Esophagus squamous epithelium (tissue), 5 donors: ENCODE measurements around the gene CDKN2A. TPM values are rescaled to one million over a fixed set of nuclear protein-coding genes. Genes with fewer than 3 reads are reported as not detected.
A peak's percentile ranks its signal among the peaks of the same experiment; 100 is the strongest.

Experiments used
- DNase-seq: peaks from one replicate; lab custom pipeline; 2025; lab: John Stamatoyannopoulos, UW
- H3K27ac ChIP-seq, 4 donors: fragments of 200-600 bp; sonication (generic); one replicate each; pipeline ENCODE4 v1.5.1; 2016 to 2019; ENCODE audit warnings: mild to moderate bottlenecking in 1 of 4
- H3K27me3 ChIP-seq, 4 donors: fragments of 200-600 bp; sonication (generic); 1 replicate in 3 of 4; 2 replicates in 1 of 4; pipeline versions ENCODE4 v1.5.1 to v1.6.0; 2017 to 2021; ENCODE audit warnings: antibody characterized with exemption in 1 of 4
- H3K36me3 ChIP-seq, 3 donors: fragments of 200-600 bp; sonication (generic); one replicate each; pipeline ENCODE4 v1.5.1; 2016 to 2019
- H3K4me1 ChIP-seq, 3 donors: fragments of 200-600 bp; sonication (generic); one replicate each; pipeline ENCODE4 v1.5.1; 2017 to 2019
- H3K4me3 ChIP-seq, 4 donors: fragments of 200-600 bp; sonication (generic); 1 replicate in 3 of 4; 2 replicates in 1 of 4; pipeline ENCODE4 v1.5.1; 2016 to 2019; ENCODE audit warnings: mild to moderate bottlenecking in 2 of 4, moderate library complexity in 1 of 4
- H3K9me3 ChIP-seq, 3 donors: fragments of 200-600 bp; sonication (generic); one replicate each; pipeline ENCODE4 v1.5.1; 2016 to 2019
- POLR2A ChIP-seq, 4 donors: fragments of 450-650 bp; IDR thresholded peaks; one replicate each; pipeline ENCODE4 v1.6.1; 2017; ENCODE audit warnings: antibody characterized with exemption in 4 of 4, mild to moderate bottlenecking in 4 of 4, moderate library complexity in 3 of 4
- WGBS, 2 donors: methylation state at CpG; one replicate each; pipeline ENCODE4 v1.1.5; 2018; 5-methylcytosine and 5-hydroxymethylcytosine counted together
- intact Hi-C: fragments of 100-400 bp; cut with DNase I; formaldehyde crosslinking; loops from one replicate; pipeline ENCODE4 v1.15.0; 2022
- total RNA-seq, 4 donors: library from RNA; depleted of rRNA; stranded (reverse); fragments of >200 nt; gene quantifications; one replicate each; pipeline ENCODE4 v1.1.0, GENCODE V29; 2016
- TF ChIP-seq, protein P1 (sequence below), 6 experiments: fragments of 450-650 bp in 4 of 6; fragments of 200-600 bp in 2 of 6; sonication (generic) in 2 of 6; IDR thresholded peaks; one replicate each; pipeline ENCODE4 v1.5.1; 2016 to 2019; ENCODE audit warnings: antibody characterized with exemption in 6 of 6, mild to moderate bottlenecking in 4 of 6, moderate library complexity in 4 of 6
- donor health status: DM: yes; HTN: yes; CAD: no.

The CDKN2A gene
- total RNA-seq, 4 donors from 2014 or later: 1.5 to 20.2 (median 7.1) TPM

DNA sequence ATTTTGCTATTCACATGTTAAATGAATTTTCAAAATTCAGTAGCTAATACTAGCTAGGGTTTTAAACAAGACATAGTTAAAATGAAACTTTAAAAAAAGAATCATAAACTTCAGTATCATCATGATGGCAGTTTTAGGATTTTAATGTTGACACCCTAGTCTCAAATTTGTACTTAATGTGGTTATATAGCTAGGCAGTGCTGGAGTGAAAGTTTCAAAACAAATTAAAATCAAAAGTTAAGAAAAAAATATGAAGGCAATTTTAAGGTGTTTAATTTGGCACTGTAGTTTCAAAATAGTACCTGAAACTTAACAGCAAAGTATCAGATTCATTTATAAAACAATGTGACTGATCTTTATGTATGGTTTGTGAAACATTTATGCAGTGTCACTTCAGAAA lies 34.2 kb upstream of the CDKN2A start:
- no peak for DNase-seq
- intact Hi-C loops: no loop called here
- Histone ChIP-seq H3K4me3 (no peak overlapping the region), H3K4me1 (peaks cover 0 to 26% (median 9%) of the 10 kb centered on the region in 3 donors), H3K9me3 (no peaks in the 10 kb centered on the region), H3K27me3 (peaks cover 0 to 13% (median 0%) of the 10 kb centered on the region in 4 donors), H3K27ac (no peak overlapping the region), H3K36me3 (no peaks in the 10 kb centered on the region)
- no peak for TF ChIP-seq POLR2A (IDR thresholded peaks at IDR 0.05)
- TF ChIP-seq, protein P1, sequence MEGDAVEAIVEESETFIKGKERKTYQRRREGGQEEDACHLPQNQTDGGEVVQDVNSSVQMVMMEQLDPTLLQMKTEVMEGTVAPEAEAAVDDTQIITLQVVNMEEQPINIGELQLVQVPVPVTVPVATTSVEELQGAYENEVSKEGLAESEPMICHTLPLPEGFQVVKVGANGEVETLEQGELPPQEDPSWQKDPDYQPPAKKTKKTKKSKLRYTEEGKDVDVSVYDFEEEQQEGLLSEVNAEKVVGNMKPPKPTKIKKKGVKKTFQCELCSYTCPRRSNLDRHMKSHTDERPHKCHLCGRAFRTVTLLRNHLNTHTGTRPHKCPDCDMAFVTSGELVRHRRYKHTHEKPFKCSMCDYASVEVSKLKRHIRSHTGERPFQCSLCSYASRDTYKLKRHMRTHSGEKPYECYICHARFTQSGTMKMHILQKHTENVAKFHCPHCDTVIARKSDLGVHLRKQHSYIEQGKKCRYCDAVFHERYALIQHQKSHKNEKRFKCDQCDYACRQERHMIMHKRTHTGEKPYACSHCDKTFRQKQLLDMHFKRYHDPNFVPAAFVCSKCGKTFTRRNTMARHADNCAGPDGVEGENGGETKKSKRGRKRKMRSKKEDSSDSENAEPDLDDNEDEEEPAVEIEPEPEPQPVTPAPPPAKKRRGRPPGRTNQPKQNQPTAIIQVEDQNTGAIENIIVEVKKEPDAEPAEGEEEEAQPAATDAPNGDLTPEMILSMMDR (IDR thresholded peaks at IDR 0.05): no peak

DNA sequence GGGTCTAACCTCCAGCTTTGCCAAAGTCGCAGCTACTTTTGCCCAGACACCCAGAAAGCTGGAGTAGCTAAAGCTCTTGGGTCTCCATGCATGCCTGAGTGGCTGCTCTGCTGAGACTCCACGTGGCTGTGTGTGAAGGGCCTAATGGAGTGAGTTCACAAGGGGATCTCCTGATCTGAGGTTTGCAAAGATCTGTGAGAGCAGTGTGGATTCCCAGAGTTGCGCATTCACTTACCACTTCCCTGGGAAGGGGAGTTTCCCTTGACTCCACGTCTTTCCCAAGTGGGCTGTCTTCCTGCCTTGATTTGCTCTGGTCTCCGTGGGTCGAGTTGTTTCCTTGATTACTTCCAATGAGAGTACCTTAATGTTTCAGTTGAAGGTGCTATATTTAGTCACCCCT lies 32.5 kb upstream of the CDKN2A start:
- TF ChIP-seq POLR2A (IDR thresholded peaks at IDR 0.05): no peak
- TF ChIP-seq, protein P1 (IDR thresholded peaks at IDR 0.05): no peak
- Histone ChIP-seq H3K27ac (no peak overlapping the region), H3K4me3 (no peak overlapping the region), H3K36me3 (no peaks in the 10 kb centered on the region), H3K27me3 (peaks cover 0 to 13% (median 0%) of the 10 kb centered on the region in 4 donors), H3K4me1 (peaks cover 0 to 12% (median 3%) of the 10 kb centered on the region in 3 donors), H3K9me3 (no peaks in the 10 kb centered on the region)
- 60% methylated on average over 2 to 6 of the region's 6 CpGs for WGBS, 2 donors
- intact Hi-C loops: no loop called here
- DNase-seq: no peak

DNA sequence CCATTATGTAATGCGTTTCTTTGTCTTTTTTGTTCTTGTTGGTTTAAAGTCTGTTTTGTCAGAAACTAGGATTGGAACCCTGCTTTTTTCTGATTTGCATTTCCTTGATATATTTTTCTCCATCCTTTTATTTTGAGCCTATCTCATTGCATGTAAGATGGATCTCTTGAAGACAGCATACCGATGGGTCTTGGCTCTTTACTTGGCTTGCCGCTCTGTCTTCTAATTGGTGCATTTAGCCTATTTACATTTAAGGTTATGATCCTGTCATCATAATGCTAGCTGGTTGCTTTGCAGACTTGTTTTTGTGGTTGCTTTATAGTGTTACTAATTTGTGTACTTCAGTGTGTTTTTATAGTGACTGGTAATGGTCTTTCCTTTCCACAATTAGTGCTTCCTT lies 28.2 kb upstream of the CDKN2A start:
- H3K4me1 ChIP-seq: no peaks in the 10 kb centered on the region
- H3K36me3 ChIP-seq: no peaks in the 10 kb centered on the region
- H3K9me3 ChIP-seq: no peaks in the 10 kb centered on the region
- H3K27me3 ChIP-seq: peaks cover 0 to 13% (median 0%) of the 10 kb centered on the region in 4 donors
- H3K4me3 ChIP-seq: no peak overlapping the region
- intact Hi-C loops: no loop called here
- WGBS, 2 donors: 96% methylated on average over 3 of the region's 3 CpGs
- H3K27ac ChIP-seq: no peak overlapping the region
- no peak for TF ChIP-seq POLR2A (IDR thresholded peaks at IDR 0.05)
- TF ChIP-seq, protein P1 (IDR thresholded peaks at IDR 0.05): no peak
- DNase-seq: no peak

DNA sequence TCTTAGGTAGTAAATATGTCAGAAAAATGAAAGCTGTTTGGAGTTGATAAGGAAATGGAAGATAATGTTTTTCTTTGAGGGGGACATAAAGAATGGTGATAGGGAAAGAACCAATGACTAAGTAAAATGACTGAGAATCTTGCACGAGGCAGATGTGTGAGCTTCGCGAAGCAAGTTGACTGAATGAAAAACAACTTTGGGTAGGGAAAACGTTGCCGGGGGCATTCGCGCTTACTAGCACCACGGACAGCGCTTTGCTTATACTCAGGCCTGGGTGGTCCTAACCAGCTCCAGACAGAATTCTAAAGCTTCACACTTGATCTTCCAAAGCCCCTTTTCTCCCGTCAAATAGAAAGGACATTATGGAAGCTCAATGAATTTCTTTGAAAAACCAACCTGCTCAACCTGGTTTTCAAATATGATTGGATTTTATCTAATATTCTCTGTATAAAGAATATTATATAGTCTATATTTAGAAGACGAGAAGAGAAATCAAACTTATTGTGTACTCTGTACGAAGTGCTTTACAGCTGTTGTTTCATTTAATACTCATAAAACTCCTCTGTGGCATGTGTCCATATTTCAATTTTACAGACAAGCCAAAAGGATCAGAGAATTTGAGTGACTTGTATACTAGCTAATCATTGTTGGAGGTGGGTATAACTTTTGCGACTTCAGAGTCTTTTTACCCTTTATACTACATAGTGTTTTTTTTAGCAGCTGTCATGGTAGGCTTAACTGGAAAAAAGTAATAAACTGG lies 16.9 kb upstream of the CDKN2A start:
- Histone ChIP-seq H3K9me3 (no peaks in the 10 kb centered on the region), H3K4me1 (peaks cover under 1 to 50% (median 6%) of the 10 kb centered on the region in 3 donors), H3K36me3 (peaks cover 0 to 3% (median 0%) of the 10 kb centered on the region in 3 donors), H3K27ac (peak overlapping the region in 1 of 4 donors; percentile 91), H3K4me3 (no peak overlapping the region), H3K27me3 (peaks cover 0 to 71% (median 10%) of the 10 kb centered on the region in 4 donors)
- WGBS, 2 donors: 21 to 28% methylated on average over 13 of the region's 13 CpGs
- DNase-seq: no peak
- intact Hi-C loops: no loop called here
- no peak for TF ChIP-seq POLR2A (IDR thresholded peaks at IDR 0.05)
- TF ChIP-seq, protein P1 (IDR thresholded peaks at IDR 0.05): no peak

DNA sequence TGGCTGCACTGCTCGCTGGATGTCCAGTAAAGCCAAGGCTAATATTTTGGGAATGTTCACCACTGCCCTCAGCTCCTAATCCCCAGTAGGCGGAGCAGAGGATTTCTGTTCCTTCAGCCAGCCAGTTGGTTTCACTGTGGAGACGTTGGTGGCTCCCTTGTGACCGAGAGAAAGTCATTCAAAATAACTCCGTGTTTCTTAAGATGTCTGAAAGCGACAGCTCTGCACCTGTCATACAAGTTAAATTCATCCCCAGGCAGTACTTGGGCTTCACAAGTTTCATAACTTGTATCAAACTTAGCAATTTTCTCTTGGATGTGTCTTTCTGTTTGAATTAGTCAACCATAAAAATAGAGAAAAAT lies 15.3 kb upstream of the CDKN2A start:
- DNase-seq: no peak
- TF ChIP-seq, protein P1 (IDR thresholded peaks at IDR 0.05): no peak
- TF ChIP-seq POLR2A (IDR thresholded peaks at IDR 0.05): no peak
- 6 to 10% methylated on average over 5 to 6 of the region's 6 CpGs for WGBS, 2 donors
- H3K4me1 ChIP-seq: peaks cover 8 to 64% (median 12%) of the 10 kb centered on the region in 3 donors
- peaks cover 0 to 87% (median 17%) of the 10 kb centered on the region in 4 donors for H3K27me3 ChIP-seq
- H3K4me3 ChIP-seq: peak overlapping the region; percentile 66 to 82 (median 72)
- peak overlapping the region; percentile 89 to 93 (median 92) for H3K27ac ChIP-seq
- intact Hi-C loops: no loop called here
- H3K36me3 ChIP-seq: peaks cover 0 to 19% (median 0%) of the 10 kb centered on the region in 3 donors
- no peaks in the 10 kb centered on the region for H3K9me3 ChIP-seq
